K562 (cell line): ENCODE results near the gene KCNJ15. TPM values are rescaled to one million over a fixed set of nuclear protein-coding genes. Genes with fewer than 3 reads are reported as not detected.

Experiments used
- ARID1B ChIP-seq: fragments of 450-650 bp; IDR thresholded peaks from 2 replicates; pipeline ENCODE4 v1.6.1; 2016; ENCODE audit warnings: antibody characterized with exemption, mild to moderate bottlenecking, inconsistent platforms
- ATF4 ChIP-seq: fragments of 450-650 bp; formaldehyde crosslinking; IDR thresholded peaks from 2 replicates; pipeline ENCODE4 v1.4.0; 2022; ENCODE audit warnings: mild to moderate bottlenecking, moderate library complexity
- CC2D1A ChIP-seq: fragments of 450-650 bp; IDR thresholded peaks from 2 replicates; pipeline ENCODE4 v1.6.1; 2017; ENCODE audit warnings: mild to moderate bottlenecking
- CUX1 ChIP-seq: fragments of 200-800 bp; sonication (Bioruptor generic); IDR thresholded peaks from 2 replicates; pipeline ENCODE4 v1.6.1; 2016; ENCODE audit warnings: missing genetic modification characterization, missing compliant biosample characterization
- ELF1 ChIP-seq: fragments of 200-800 bp; sonication (Bioruptor generic); IDR thresholded peaks from 2 replicates; pipeline ENCODE4 v1.6.1; 2016; ENCODE audit warnings: missing genetic modification characterization, missing compliant biosample characterization
- ID3 ChIP-seq, 2 experiments: fragments of 250-450 bp in 1 of 2; fragments of 450-650 bp in 1 of 2; sonication (Bioruptor Pico) in 1 of 2; IDR thresholded peaks; 2 replicates each; pipeline versions ENCODE4 v1.6.1 to v1.8.0; 2016 to 2021; ENCODE audit warnings: mild to moderate bottlenecking in 2 of 2, moderate library complexity in 2 of 2, missing compliant biosample characterization in 1 of 2, missing genetic modification characterization in 1 of 2
- MAFG ChIP-seq: fragments of 450-650 bp; conservative IDR thresholded peaks from 2 replicates; pipeline ENCODE4 v1.6.1; 2016; ENCODE audit warnings: missing genetic modification characterization, missing compliant biosample characterization
- MCM2 ChIP-seq: fragments of 450-650 bp; IDR thresholded peaks from 2 replicates; pipeline ENCODE4 v1.6.1; 2017; ENCODE audit warnings: low read depth, mild to moderate bottlenecking
- MCM5 ChIP-seq: fragments of 450-650 bp; IDR thresholded peaks from 2 replicates; pipeline ENCODE4 v1.6.1; 2016; ENCODE audit warnings: low read depth
- MEIS2 ChIP-seq: fragments of 450-650 bp; IDR thresholded peaks from 2 replicates; pipeline ENCODE4 v1.6.1; 2014; ENCODE audit warnings: mild to moderate bottlenecking; ENCODE audit not compliant: partially characterized antibody
- MTA3 ChIP-seq: fragments of 450-650 bp; formaldehyde crosslinking; IDR thresholded peaks from 2 replicates; pipeline ENCODE4 v1.6.1; 2017; ENCODE audit warnings: mild to moderate bottlenecking, borderline replicate concordance
- NCOA2 ChIP-seq, 2 experiments: fragments of 450-650 bp; IDR thresholded peaks; 2 replicates each; pipeline ENCODE4 v1.6.1; 2018; ENCODE audit warnings: mild to moderate bottlenecking in 2 of 2, moderate library complexity in 1 of 2; ENCODE audit not compliant: partially characterized antibody in 2 of 2
- NFYB ChIP-seq: IDR thresholded peaks from 2 replicates; pipeline ENCODE4 v1.6.1; 2011; ENCODE audit warnings: mild to moderate bottlenecking, moderate library complexity; ENCODE audit not compliant: insufficient read length; ENCODE audit errors: extremely low read depth
- PHF8 ChIP-seq: fragments of 200-600 bp; sonication (generic); IDR thresholded peaks from 2 replicates; pipeline ENCODE4 v1.6.1; 2012; ENCODE audit warnings: mixed run types, mild to moderate bottlenecking, inconsistent platforms, low read length, moderate library complexity, borderline replicate concordance
- RBM34 ChIP-seq: fragments of 200-400 bp; formaldehyde crosslinking; IDR thresholded peaks from 2 replicates; pipeline ENCODE4 v1.6.1; 2018; ENCODE audit warnings: low read length, borderline replicate concordance; ENCODE audit not compliant: insufficient read depth
- SLC30A9 ChIP-seq: fragments of 250-450 bp; sonication (Bioruptor Pico); IDR thresholded peaks from 2 replicates; pipeline ENCODE4 v1.8.0; 2022; ENCODE audit warnings: mild to moderate bottlenecking, moderate library complexity
- SOX6 ChIP-seq: fragments of 450-650 bp; IDR thresholded peaks from 2 replicates; pipeline ENCODE4 v1.6.1; 2014; ENCODE audit warnings: mild to moderate bottlenecking
- SPI1 ChIP-seq: IDR thresholded peaks from 2 replicates; pipeline ENCODE4 v1.6.1; 2011; ENCODE audit warnings: low read depth, low read length, control low read depth, borderline replicate concordance
- TRIM24 ChIP-seq, 2 experiments: fragments of 450-650 bp; IDR thresholded peaks; 2 replicates each; pipeline ENCODE4 v1.6.1; 2016
- TSC22D4 ChIP-seq: fragments of 450-650 bp; IDR thresholded peaks from 2 replicates; pipeline ENCODE4 v1.6.1; 2016; ENCODE audit warnings: missing genetic modification characterization, missing biosample characterization, control low read depth
- ZBTB8A ChIP-seq: fragments of 450-650 bp; IDR thresholded peaks from 2 replicates; pipeline ENCODE4 v1.6.1; 2018; ENCODE audit warnings: mild to moderate bottlenecking, moderate library complexity; ENCODE audit not compliant: partially characterized antibody
- ZFP1 ChIP-seq: fragments of 450-650 bp; formaldehyde crosslinking; IDR thresholded peaks from 2 replicates; pipeline ENCODE4 v1.4.0; 2020; ENCODE audit warnings: mild to moderate bottlenecking, mixed read lengths
- ZNF12 ChIP-seq: sonication (generic); formaldehyde crosslinking; IDR thresholded peaks from 2 replicates; pipeline ENCODE4 v1.4.0; 2020; ENCODE audit warnings: mild to moderate bottlenecking, missing genetic modification reagents
- ZNF133 ChIP-seq: fragments of 250-450 bp; sonication (Bioruptor Pico); IDR thresholded peaks from 2 replicates; pipeline ENCODE4 v1.4.0; 2020; ENCODE audit warnings: mild to moderate bottlenecking
- ZNF584 ChIP-seq: fragments of 200-800 bp; sonication (Bioruptor generic); IDR thresholded peaks from 2 replicates; pipeline ENCODE4 v1.6.1; 2016; ENCODE audit warnings: low read depth, mild to moderate bottlenecking, missing genetic modification characterization, missing compliant biosample characterization
- polyA plus RNA-seq, 8 experiments: library from polyadenylated mRNA; depleted of rRNA in 4 of 8; stranded (reverse) in 5 of 8; unstranded in 3 of 8; fragments of >200 nt; fragmentation: Nextera tagmentation in 2 of 8; fragmentation: Illumina TruSeq in 1 of 8; extraction: Ambion mirVana in 2 of 8; extraction: Trizol in 1 of 8; gene quantifications; 2 replicates each; pipeline versions ENCODE4 v1.2.1 to v1.2.3, GENCODE V29; 2011 to 2014; ENCODE audit warnings: inconsistent platforms in 1 of 8, missing spikeins in 1 of 8
- total RNA-seq, 7 experiments: library from RNA; depleted of rRNA in 6 of 7; stranded (reverse); fragments of >200 nt in 6 of 7; fragmentation: Illumina TruSeq in 2 of 7; extraction: Trizol in 2 of 7; gene quantifications; 2 replicates each; pipeline versions ENCODE4 v1.2.1 to v1.2.3, GENCODE V29; 2011 to 2021; ENCODE audit warnings: low replicate concordance in 1 of 7

The KCNJ15 gene
- total and polyA plus RNA-seq, 9 of the 15 experiments (the other 6 are each of a cell fraction or from before 2014, with no cell fraction given), result 0.20 to 3.0 (median 0.72) TPM; not detected in 1

GRCh38 chr21:38220270-38220737 lies 36.5 kb upstream of the KCNJ15 start (continued):
- TF ChIP-seq CUX1 (CRISPR knock-in tag) (no peak), NFYB (no peak), RBM34 (no peak), MEIS2 (no peak), PHF8 (no peak), TRIM24 (IDR thresholded peaks at IDR 0.05) (peak; percentile 88 to 90), CC2D1A (peak; percentile 31; the same call in 1 of the 2 replicates), MCM2 (no peak), SOX6 (peak; percentile 53; the same call in 1 of the 2 replicates), NCOA2 (IDR thresholded peaks at IDR 0.05; ENCODE audit: partially characterized antibody in 2 of 2) (no peak), ZNF584 (no peak), MTA3 (no peak), ZBTB8A (no peak), ATF4 (CRISPR knock-in tag) (no peak), ID3 (CRISPR knock-in tag; IDR thresholded peaks at IDR 0.05) (no peak), ID3 (tag; IDR thresholded peaks at IDR 0.05) (no peak), ZNF12 (CRISPR knock-in tag) (no peak), SPI1 (no peak), MAFG (peak; percentile 32), SLC30A9 (no peak), ZNF133 (CRISPR knock-in tag) (no peak), ELF1 (no peak), MCM5 (no peak), TSC22D4 (tag) (no peak), ZFP1 (no peak), ARID1B (peak; percentile 93)
